Uterus (tissue), 4 donors: Measurements from ENCODE around the gene HRH3. TPM values are rescaled to one million over a fixed set of nuclear protein-coding genes. Genes with fewer than 3 reads are reported as not detected.

Source experiments
- DNase-seq, 2 donors: peaks; one replicate each; pipeline ENCODE4 v3.0.0-alpha.2; 2019 to 2020
- H3K27ac ChIP-seq, 2 donors: fragments of 200-600 bp; sonication (generic); 1 replicate in 1 of 2; 2 replicates in 1 of 2; pipeline ENCODE4 v1.5.1; 2016 to 2018
- H3K27me3 ChIP-seq, 2 donors: fragments of 200-600 bp; sonication (generic); one replicate each; pipeline ENCODE4 v1.5.1; 2018 to 2019; ENCODE audit warnings: control low read depth in 1 of 2
- H3K36me3 ChIP-seq, 2 donors: fragments of 200-600 bp; sonication (generic); one replicate each; pipeline ENCODE4 v1.5.1; 2019; ENCODE audit warnings: control low read depth in 1 of 2
- H3K4me1 ChIP-seq, 2 donors: fragments of 200-600 bp; sonication (generic); one replicate each; pipeline ENCODE4 v1.5.1; 2018 to 2019; ENCODE audit warnings: control low read depth in 1 of 2
- H3K4me3 ChIP-seq, 2 donors: fragments of 200-600 bp; sonication (generic); 1 replicate in 1 of 2; 2 replicates in 1 of 2; pipeline ENCODE4 v1.5.1; 2018 to 2019; ENCODE audit warnings: mild to moderate bottlenecking in 1 of 2
- H3K9me3 ChIP-seq, 2 donors: fragments of 200-600 bp; sonication (generic); one replicate each; pipeline ENCODE4 v1.5.1; 2019; ENCODE audit warnings: control low read depth in 1 of 2
- CTCF ChIP-seq, 4 experiments: fragments of 200-600 bp in 2 of 4; fragments of 450-650 bp in 2 of 4; sonication (generic) in 2 of 4; IDR thresholded peaks; one replicate each; pipeline ENCODE4 v1.5.1; 2016 to 2019; ENCODE audit warnings: antibody characterized with exemption in 4 of 4, mild to moderate bottlenecking in 2 of 4, moderate library complexity in 1 of 4
- POLR2A ChIP-seq, 2 donors: fragments of 450-650 bp; IDR thresholded peaks; one replicate each; pipeline ENCODE4 v1.6.1; 2016; ENCODE audit warnings: antibody characterized with exemption in 2 of 2, mild to moderate bottlenecking in 1 of 2, moderate library complexity in 1 of 2
- intact Hi-C: fragments of 100-400 bp; cut with DNase I; formaldehyde crosslinking; loops from one replicate; pipeline ENCODE4 v1.15.1; 2023; ENCODE audit warnings: low total_unique reads
- total RNA-seq, 4 donors: library from RNA; depleted of rRNA in 3 of 4; stranded (reverse); fragments of >200 nt in 3 of 4; gene quantifications; one replicate each; pipeline versions ENCODE4 v1.1.0 to v1.2.4, GENCODE V29; 2014 to 2023
- donor health status: DM: yes; HTN: yes; CAD: no.

The HRH3 gene
- total RNA-seq, 4 donors from 2014 or later = not detected

- H3K4me1 ChIP-seq = peaks cover 0 to 7% of the 10 kb centered on the region in 2 donors
- no peak for DNase-seq
- intact Hi-C loops = no loop called here
Measured at GRCh38 chr20:62186096-62186426, 34.0 kb downstream of the HRH3 start.

GRCh38 chr20:62183426-62184142 is 36.5 kb downstream of the HRH3 start:
- TF ChIP-seq CTCF (IDR thresholded peaks at IDR 0.05) (no peak), POLR2A (IDR thresholded peaks at IDR 0.05) (no peak)
- no peaks in the 10 kb centered on the region for H3K9me3 ChIP-seq
- intact Hi-C loops = no loop called here
- H3K27ac ChIP-seq = peak overlapping the region; percentile 89 to 90
- no peaks in the 10 kb centered on the region for H3K27me3 ChIP-seq
- H3K4me1 ChIP-seq = peaks cover 0 to 7% of the 10 kb centered on the region in 2 donors
- no peak for DNase-seq
- no peaks in the 10 kb centered on the region for H3K36me3 ChIP-seq
- H3K4me3 ChIP-seq = peak overlapping the region; percentile 86 to 95

More at GRCh38 chr20:62186096-62186426, 34.0 kb downstream of the HRH3 start:
- TF ChIP-seq POLR2A (IDR thresholded peaks at IDR 0.05) = no peak
- TF ChIP-seq CTCF (IDR thresholded peaks at IDR 0.05) = no peak
- no peaks in the 10 kb centered on the region for H3K36me3 ChIP-seq
- no peak overlapping the region for H3K27ac ChIP-seq
- no peaks in the 10 kb centered on the region for H3K9me3 ChIP-seq
- no peaks in the 10 kb centered on the region for H3K27me3 ChIP-seq
- H3K4me3 ChIP-seq = no peak overlapping the region

GRCh38 chr20:62182469-62183425 is 37.3 kb downstream of the HRH3 start, which contains the start of gene MTG2:
TSS of gene MTG2 (plus strand) at chr20:62183028. CDS start at chr20:62193421, 10,393 bp downstream.
- no peaks in the 10 kb centered on the region for H3K36me3 ChIP-seq
- TF ChIP-seq POLR2A (IDR thresholded peaks at IDR 0.05) = peak; percentile 49 to 82
- peak in 1 of 4 experiments; percentile 36 for TF ChIP-seq CTCF (IDR thresholded peaks at IDR 0.05)
- peak within 1 kb of the TSS; percentile 86 to 95 for H3K4me3 ChIP-seq
- intact Hi-C loops = no loop called here
- no peaks in the 10 kb centered on the region for H3K27me3 ChIP-seq
- peak within 1 kb of the TSS; percentile 89 to 90 for H3K27ac ChIP-seq
- peak; percentile 93 for DNase-seq
- H3K9me3 ChIP-seq = no peaks in the 10 kb centered on the region
- H3K4me1 ChIP-seq = peaks cover 0 to 7% of the 10 kb centered on the region in 2 donors

GRCh38 chr20:62181808-62182207 is 38.3 kb downstream of the HRH3 start:
- Histone ChIP-seq H3K27me3 (no peaks in the 10 kb centered on the region), H3K36me3 (no peaks in the 10 kb centered on the region), H3K4me1 (peaks cover 0 to 7% of the 10 kb centered on the region in 2 donors), H3K4me3 (no peak overlapping the region), H3K9me3 (no peaks in the 10 kb centered on the region), H3K27ac (peak overlapping the region in 1 of 2 donors; percentile 89)
- intact Hi-C loops = no loop called here
- TF ChIP-seq CTCF (IDR thresholded peaks at IDR 0.05) (no peak), POLR2A (IDR thresholded peaks at IDR 0.05) (no peak)
- no peak for DNase-seq

- no peak for DNase-seq
- H3K36me3 ChIP-seq = no peaks in the 10 kb centered on the region
- intact Hi-C loops = no loop called here
Measured at GRCh38 chr20:62179162-62179504, 40.9 kb downstream of the HRH3 start.

More at GRCh38 chr20:62179162-62179504, 40.9 kb downstream of the HRH3 start:
- Histone ChIP-seq H3K9me3 (no peaks in the 10 kb centered on the region), H3K4me3 (no peak overlapping the region), H3K27me3 (no peaks in the 10 kb centered on the region), H3K4me1 (peaks cover 0 to 7% of the 10 kb centered on the region in 2 donors), H3K27ac (no peak overlapping the region)
- TF ChIP-seq CTCF (IDR thresholded peaks at IDR 0.05) (no peak), POLR2A (IDR thresholded peaks at IDR 0.05) (no peak)
